GM18951 (cell line): Measurements from ENCODE around the gene DOCK9.

ENCODE experiments used
- POLR2A ChIP-seq: IDR thresholded peaks from 4 replicates; pipeline ENCODE4 v1.6.1; 2011; ENCODE audit warnings: mild to moderate bottlenecking; ENCODE audit not compliant: insufficient read length, insufficient read depth; ENCODE audit errors: extremely low read depth
- in situ Hi-C: fragments of 300-500 bp; cut with MboI; formaldehyde crosslinking; loops from one replicate; pipeline ENCODE4 v1.12.0; 2022; ENCODE audit warnings: low sequenced_read_pairs, mixed read lengths, inconsistent platforms; ENCODE audit not compliant: unreplicated experiment

Gene DOCK9

DNA sequence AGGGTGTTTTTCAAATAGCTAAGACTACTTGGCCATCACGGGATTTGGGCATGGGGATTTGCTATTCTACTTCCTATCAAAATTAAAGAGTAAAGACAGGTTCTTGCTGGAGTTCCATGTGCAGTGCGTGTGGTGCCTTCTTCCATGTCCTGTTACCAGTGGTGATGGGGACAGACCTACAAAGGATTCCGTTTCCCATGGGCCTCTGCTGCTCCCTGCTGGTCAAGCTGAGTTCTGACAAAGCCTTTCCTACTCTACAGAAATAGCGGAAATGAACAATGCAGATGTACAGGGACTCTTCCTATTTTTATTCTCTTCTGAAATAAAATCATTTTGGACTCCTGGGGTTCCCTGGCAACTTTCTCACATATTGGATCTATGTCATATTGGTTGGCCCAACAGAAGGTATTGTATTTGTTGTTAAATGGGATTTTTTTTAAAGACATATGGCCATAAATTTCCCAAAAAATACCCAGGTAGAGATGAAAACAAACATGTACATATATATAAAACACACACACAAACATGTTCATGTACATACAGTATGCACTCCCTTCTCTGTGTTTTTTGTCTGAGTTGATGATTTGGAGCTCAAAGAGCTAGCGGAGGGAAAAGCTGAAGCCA is 134.9 kb downstream of the DOCK9 start:
- no peak for TF ChIP-seq POLR2A
- in situ Hi-C loops, result loop anchor here (25.0 kb wide), 2 partner anchors 406 to 981 kb away; no protein-coding TSS in a partner anchor

DNA sequence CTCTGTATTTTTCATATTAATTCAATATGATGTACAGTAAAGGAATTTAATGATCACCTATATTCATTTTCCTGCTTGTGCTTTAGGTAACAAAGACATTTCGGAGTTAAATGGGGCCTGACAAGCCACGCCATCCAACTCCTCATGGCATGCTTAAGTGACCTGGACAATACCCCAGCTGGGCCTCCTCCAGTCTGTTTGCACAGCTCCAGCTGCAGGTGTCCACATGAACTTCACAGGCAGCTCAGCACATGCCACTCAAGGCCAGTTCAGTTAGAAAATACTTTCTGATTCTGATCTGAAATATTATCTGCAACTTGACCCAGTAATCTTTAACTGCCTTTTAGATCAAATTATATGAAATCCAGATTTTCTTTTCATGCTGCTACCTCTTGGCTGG is 135.8 kb downstream of the DOCK9 start:
- TF ChIP-seq POLR2A, result no peak
- in situ Hi-C loops, result loop anchor here (25.0 kb wide), 2 partner anchors 405 to 980 kb away; no protein-coding TSS in a partner anchor

DNA sequence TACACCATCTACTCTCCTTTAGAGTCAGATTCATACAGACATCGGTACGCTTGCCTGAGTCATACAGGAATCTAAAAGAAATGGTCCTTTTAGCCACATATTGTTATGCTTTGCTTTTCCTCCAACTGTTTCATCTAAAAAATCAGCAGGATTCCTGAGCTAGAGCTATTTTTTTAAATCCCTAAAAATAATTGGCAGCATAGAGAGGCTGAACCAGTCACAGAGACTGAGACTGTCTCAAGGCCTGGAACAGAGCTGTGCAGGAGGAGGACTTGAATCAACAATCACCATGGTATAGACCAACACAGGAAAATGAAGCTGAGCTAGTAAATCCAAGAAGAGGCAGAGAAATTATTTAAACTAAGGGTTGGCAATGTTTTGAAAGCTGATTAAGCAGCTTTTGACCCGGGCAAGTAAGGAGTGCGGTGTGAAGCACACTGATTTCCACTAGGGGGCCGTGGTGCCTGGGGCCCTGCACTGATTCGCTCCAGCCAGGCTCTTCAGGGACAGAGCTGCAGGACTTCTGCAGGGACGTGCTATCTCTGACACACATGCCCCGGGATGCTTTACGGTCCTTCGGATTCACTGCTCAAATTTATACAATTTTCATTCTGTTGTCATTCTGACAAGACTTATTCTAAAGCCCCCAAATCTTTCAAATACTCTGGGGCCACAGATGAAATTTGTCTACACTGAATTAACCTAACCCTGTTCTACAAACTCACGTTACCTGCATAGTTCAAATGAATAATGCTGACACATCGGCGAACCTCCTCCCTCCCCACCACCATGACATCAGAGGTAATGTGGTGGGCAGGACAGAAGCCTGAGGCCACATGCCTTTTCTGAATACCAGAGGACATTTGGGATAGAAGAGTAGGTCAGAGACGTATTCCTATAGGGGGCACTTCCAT is 137.8 kb downstream of the DOCK9 start:
- in situ Hi-C loops, result loop anchor here (25.0 kb wide), 2 partner anchors 403 to 978 kb away; no protein-coding TSS in a partner anchor
- TF ChIP-seq POLR2A, result no peak

DNA sequence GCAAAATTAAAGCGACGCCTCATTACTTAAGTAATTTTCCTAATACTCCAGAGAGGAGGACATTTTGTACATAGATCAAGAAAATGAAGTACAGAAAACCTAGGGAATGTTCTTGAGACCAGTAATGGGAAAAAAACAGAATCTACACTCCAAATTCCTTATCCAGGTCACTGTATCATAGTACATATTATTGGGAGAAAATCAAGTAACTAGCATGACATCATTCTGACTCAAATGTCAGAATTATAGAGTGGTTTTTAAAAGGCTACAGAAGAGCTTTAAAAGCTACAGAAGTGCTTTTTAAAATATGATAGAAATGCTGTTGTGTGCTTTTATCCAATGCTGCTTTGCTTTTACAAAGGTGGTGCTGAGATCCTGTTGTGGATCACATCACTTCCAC is 139.1 kb downstream of the DOCK9 start:
- TF ChIP-seq POLR2A, result no peak
- in situ Hi-C loops, result loop anchor here (25.0 kb wide), 2 partner anchors 401 to 976 kb away; no protein-coding TSS in a partner anchor

DNA sequence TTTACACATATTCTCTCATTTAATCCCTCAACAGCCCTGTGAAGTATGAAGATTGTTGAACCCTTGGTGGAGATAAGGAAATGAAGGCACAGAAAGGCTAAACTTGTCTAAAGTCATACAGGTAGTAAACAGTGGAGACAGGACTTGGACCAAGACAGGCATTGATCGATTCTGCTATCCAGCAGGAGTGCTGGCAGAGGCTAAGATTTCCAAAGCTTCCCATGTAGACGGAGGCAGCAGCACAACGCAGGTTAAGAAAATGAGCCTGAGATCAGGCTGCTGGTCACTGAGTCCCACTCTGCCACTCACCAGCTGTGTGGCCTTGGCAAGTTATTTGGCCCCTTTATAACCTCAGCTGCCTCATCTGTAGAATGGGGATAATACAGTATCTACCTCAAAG is 140.0 kb downstream of the DOCK9 start:
- TF ChIP-seq POLR2A, result no peak
- in situ Hi-C loops, result loop anchor here (25.0 kb wide), 2 partner anchors 401 to 976 kb away; no protein-coding TSS in a partner anchor

DNA sequence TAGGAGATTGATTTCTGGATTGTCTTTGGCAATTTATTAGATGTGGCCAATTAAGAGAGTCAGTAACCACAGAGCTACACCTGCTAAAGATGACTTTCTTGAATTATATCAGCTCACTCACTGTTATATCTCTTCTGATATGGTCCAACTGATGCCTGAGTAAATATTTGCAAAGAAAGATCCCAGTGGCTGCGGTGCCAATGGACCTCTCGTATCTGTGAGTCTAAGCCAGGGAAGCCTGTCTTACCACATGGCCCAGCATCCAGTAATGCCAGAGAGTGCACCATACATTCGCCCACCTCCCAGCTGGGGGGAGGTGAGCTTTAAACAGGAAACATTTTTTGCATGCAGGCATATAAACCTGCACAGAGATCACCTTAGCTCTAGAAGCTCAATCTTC is 142.7 kb downstream of the DOCK9 start:
- TF ChIP-seq POLR2A, result no peak
- in situ Hi-C loops, result loop anchor here (25.0 kb wide), 2 partner anchors 398 to 973 kb away; no protein-coding TSS in a partner anchor

DNA sequence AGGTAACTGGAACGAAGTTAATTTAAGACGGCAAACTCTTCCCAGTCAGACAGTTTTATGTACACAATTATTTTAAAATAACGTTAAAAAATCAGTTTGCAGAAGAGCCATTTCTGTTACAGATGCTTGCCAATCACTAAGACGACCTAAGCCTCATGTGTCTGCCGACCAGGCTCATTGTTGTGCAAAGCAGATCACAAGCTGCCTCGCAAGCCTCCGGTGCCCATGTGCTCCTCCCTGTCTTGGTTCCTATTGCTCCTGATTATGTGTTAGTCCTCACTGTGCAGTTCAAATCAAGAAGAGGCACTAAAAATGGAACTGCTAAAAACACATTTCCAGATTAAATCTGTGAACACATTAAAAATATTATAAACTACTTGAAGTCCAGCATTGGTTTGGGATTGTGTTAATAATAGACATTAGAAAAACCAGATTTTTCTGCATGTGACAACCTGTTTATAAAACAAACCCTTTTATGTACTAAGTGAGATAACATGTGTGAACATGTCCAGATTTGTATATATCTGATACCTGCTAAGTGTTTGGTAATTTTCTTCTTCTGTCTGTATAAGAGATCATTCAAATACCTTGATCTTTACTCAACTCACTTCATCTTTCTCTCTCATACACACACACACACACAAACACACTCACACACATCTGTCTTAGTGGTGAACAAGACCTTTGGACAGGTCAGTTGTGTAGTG is 143.5 kb downstream of the DOCK9 start:
- no peak for TF ChIP-seq POLR2A
- in situ Hi-C loops, result loop anchor here (25.0 kb wide), 2 partner anchors 397 to 972 kb away; no protein-coding TSS in a partner anchor

DNA sequence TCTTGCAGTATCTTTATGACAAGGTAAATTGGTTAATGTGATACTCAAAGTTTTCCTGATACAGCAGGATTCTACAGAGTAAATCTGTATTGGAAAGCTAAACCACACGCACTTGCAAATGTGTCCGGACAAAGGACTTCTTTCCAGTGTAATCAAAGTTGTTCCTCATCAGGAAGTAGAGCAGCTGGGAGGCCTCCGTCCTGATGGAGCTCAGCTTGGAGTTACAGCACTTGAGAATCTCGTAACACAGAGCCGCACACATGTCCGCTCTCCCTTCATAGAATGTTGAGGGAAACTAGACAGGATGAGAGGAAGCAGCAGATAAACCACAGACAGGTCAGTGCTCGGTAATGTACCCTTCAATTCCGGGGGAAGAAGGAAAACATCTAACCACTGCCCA is 146.6 kb downstream of the DOCK9 start:
- no peak for TF ChIP-seq POLR2A
- in situ Hi-C loops, result loop anchor here (25.0 kb wide), 2 partner anchors 394 to 969 kb away; no protein-coding TSS in a partner anchor

DNA sequence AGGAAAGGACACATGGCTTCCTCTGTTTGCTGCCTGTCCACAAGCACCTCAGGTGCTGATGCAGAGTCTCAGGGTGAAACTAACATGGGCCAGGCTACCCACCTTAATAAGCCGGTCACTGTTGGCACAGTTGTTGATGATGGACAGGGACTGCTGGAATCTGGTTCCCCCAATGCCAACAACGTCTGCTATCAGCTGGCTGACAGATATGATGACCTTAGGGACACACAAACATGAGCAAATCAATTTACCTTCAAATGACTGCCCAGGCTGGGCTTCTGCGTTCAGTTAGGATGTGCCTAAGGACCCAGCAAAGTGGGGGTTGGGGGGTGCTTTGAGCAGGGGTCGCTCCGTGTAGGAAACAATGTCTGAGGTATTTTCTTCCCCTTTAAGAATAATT is 148.3 kb downstream of the DOCK9 start:
- TF ChIP-seq POLR2A, result no peak
- in situ Hi-C loops, result loop anchor here (25.0 kb wide), 2 partner anchors 392 to 967 kb away; no protein-coding TSS in a partner anchor

DNA sequence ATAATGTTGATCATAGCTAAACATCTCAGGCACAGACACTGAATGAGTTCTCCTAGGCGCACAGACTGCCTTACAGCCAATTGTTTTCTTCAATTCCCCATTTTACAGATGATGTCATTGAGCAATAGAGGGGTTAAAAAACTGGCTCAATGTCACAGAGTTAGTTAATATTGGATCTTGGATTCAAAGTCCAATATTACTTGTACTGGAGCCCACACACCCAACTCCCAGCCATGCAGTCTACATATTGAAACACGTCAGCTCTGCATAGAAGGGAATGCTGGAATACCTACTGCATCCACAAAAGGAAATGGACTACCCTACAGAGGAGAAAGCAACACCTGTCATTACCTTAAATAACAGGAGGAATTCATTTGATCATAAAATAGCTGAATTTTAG is 149.2 kb downstream of the DOCK9 start:
- no peak for TF ChIP-seq POLR2A
- in situ Hi-C loops, result loop anchor here (25.0 kb wide), 2 partner anchors 391 to 966 kb away; no protein-coding TSS in a partner anchor

DNA sequence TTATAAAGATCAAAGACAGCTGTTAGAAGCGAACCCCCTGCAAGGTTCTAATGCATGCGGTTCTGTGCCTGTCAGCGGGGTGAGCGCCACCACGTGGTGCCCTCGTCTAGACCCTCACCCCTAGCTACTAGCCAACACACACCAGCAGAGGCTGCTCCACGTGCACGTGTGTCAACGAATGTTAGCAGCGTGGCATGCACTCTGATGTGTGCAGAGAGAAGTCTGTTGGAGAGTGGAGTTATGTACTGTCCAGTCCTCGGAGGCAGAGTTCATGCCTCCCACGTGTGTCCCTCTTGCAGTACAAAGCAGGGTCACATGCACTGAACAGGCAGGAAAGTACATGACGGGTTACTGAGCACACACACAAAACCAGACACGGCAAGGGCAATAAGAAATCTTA is 150.4 kb downstream of the DOCK9 start:
- in situ Hi-C loops, result loop anchor here (25.0 kb wide), 2 partner anchors 390 to 965 kb away; no protein-coding TSS in a partner anchor
- TF ChIP-seq POLR2A, result no peak

DNA sequence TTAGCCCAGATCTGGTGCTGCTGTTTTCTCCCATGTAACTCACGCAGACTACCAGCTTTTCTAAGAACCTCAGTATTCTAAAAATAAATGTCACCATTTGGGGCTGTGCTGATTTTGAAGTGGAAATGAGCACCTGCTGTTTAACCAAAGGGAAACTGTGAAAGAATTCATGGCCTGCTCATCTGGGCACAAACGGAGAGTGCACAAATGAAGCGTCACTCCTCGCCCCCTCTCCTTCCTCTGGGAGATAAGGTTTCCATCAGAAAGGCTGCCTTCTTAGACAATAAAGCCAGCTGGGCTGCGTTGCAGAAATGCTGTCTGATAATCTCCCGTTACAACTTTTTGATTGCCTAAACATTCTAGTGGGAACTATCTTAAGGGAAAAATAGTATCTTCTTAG is 151.7 kb downstream of the DOCK9 start:
- TF ChIP-seq POLR2A, result no peak
- in situ Hi-C loops, result loop anchor here (25.0 kb wide), 2 partner anchors 389 to 964 kb away; no protein-coding TSS in a partner anchor
